HEK293 (cell line): ENCODE data around the gene FLYWCH1.
A peak's percentile ranks its signal among the peaks of the same experiment; 100 is the strongest.

Source experiments
- CTCF ChIA-PET: fragments of 350-600 bp; formaldehyde crosslinking; extraction: SDS; loops from one replicate; lab custom pipeline; 2021; ENCODE audit warnings: antibody characterized with exemption; lab: Yijun Ruan, JAX
- POLR2A ChIA-PET: fragments of 300-600 bp; formaldehyde crosslinking; extraction: SDS; loops from one replicate; lab custom pipeline; 2020; ENCODE audit warnings: antibody characterized with exemption, inconsistent platforms; lab: Yijun Ruan, JAX
- H3K27ac ChIP-seq: fragments of 200-500 bp; sonication (Bioruptor generic); 2 replicates; pipeline ENCODE4 v1.5.1; 2014; ENCODE audit warnings: low read depth, low read length, control low read depth, inconsistent platforms; ENCODE audit errors: extremely low read depth
- H3K36me3 ChIP-seq, 2 experiments: fragments of 200-500 bp in 1 of 2; sonication (Bioruptor generic) in 1 of 2; 1 replicate in 1 of 2; 2 replicates in 1 of 2; pipeline ENCODE4 v1.5.1; 2014 to 2017; ENCODE audit warnings: inconsistent platforms in 2 of 2, low read length in 2 of 2; ENCODE audit not compliant: control insufficient read depth in 2 of 2, insufficient read depth in 1 of 2
- H3K4me1 ChIP-seq: fragments of 200-500 bp; sonication (Bioruptor generic); 2 replicates; pipeline ENCODE4 v1.5.1; 2014; ENCODE audit warnings: mild to moderate bottlenecking, low read length, inconsistent platforms; ENCODE audit not compliant: control insufficient read depth, insufficient read depth
- H3K4me3 ChIP-seq: 2 replicates; pipeline ENCODE4 v1.5.1; 2011; ENCODE audit warnings: low read depth, mild to moderate bottlenecking, control low read depth, low read length, moderate library complexity
- H3K9me3 ChIP-seq: fragments of 200-500 bp; sonication (Bioruptor generic); 2 replicates; pipeline ENCODE4 v1.5.1; 2014; ENCODE audit warnings: low read depth, low read length, inconsistent platforms; ENCODE audit not compliant: control insufficient read depth, insufficient read depth
- BCL6B ChIP-seq: fragments of 450-650 bp; formaldehyde crosslinking; IDR thresholded peaks from 2 replicates; pipeline ENCODE4 v1.5.1; 2017; ENCODE audit warnings: missing biosample characterization, missing genetic modification characterization
- EGR2 ChIP-seq: fragments of 450-650 bp; formaldehyde crosslinking; IDR thresholded peaks from 2 replicates; pipeline ENCODE4 v1.5.1; 2016; ENCODE audit warnings: low read depth, missing biosample characterization, missing genetic modification characterization
- GLIS1 ChIP-seq: fragments of 450-650 bp; formaldehyde crosslinking; IDR thresholded peaks from 2 replicates; pipeline ENCODE4 v1.5.1; 2016; ENCODE audit warnings: missing biosample characterization, missing genetic modification characterization
- KLF9 ChIP-seq: fragments of 450-650 bp; formaldehyde crosslinking; IDR thresholded peaks from 2 replicates; pipeline ENCODE4 v1.5.1; 2016; ENCODE audit warnings: missing biosample characterization, missing genetic modification characterization, low read depth
- PRDM10 ChIP-seq: fragments of 450-650 bp; formaldehyde crosslinking; IDR thresholded peaks from 2 replicates; pipeline ENCODE4 v1.5.1; 2016; ENCODE audit warnings: missing biosample characterization, missing genetic modification characterization
- SCRT2 ChIP-seq: fragments of 450-650 bp; formaldehyde crosslinking; IDR thresholded peaks from 2 replicates; pipeline ENCODE4 v1.5.1; 2016; ENCODE audit warnings: missing biosample characterization, missing genetic modification characterization
- WT1 ChIP-seq: fragments of 450-650 bp; formaldehyde crosslinking; IDR thresholded peaks from 2 replicates; pipeline ENCODE4 v1.5.1; 2016; ENCODE audit warnings: missing biosample characterization, missing genetic modification characterization
- ZFHX2 ChIP-seq: fragments of 450-650 bp; formaldehyde crosslinking; conservative IDR thresholded peaks from 2 replicates; pipeline ENCODE4 v1.5.1; 2016; ENCODE audit warnings: missing biosample characterization, missing genetic modification characterization
- ZNF146 ChIP-seq: fragments of 450-650 bp; formaldehyde crosslinking; IDR thresholded peaks from 2 replicates; pipeline ENCODE4 v1.5.1; 2016; ENCODE audit warnings: missing biosample characterization, missing genetic modification characterization
- ZNF274 ChIP-seq, 2 experiments: fragments of 200-500 bp in 1 of 2; fragments of 450-650 bp in 1 of 2; sonication (Bioruptor generic) in 1 of 2; formaldehyde crosslinking in 1 of 2; IDR thresholded peaks; 2 replicates each; pipeline versions ENCODE4 v1.5.1 to v1.6.1; 2014 to 2016; ENCODE audit warnings: borderline replicate concordance in 1 of 2, inconsistent platforms in 1 of 2, low read length in 1 of 2, missing biosample characterization in 1 of 2, missing genetic modification characterization in 1 of 2
- ZNF335 ChIP-seq: fragments of 450-650 bp; formaldehyde crosslinking; conservative IDR thresholded peaks from 2 replicates; pipeline ENCODE4 v1.5.1; 2016; ENCODE audit warnings: missing biosample characterization, missing genetic modification characterization
- ZNF48 ChIP-seq: fragments of 450-650 bp; formaldehyde crosslinking; IDR thresholded peaks from 2 replicates; pipeline ENCODE4 v1.5.1; 2016; ENCODE audit warnings: missing biosample characterization, missing genetic modification characterization
- ZNF623 ChIP-seq: fragments of 450-650 bp; formaldehyde crosslinking; IDR thresholded peaks from 2 replicates; pipeline ENCODE4 v1.5.1; 2016; ENCODE audit warnings: missing biosample characterization, missing genetic modification characterization
- ZNF660 ChIP-seq: fragments of 450-650 bp; IDR thresholded peaks from 2 replicates; pipeline ENCODE4 v1.5.1; 2018; ENCODE audit warnings: missing biosample characterization, mild to moderate bottlenecking, missing genetic modification characterization
- ZNF76 ChIP-seq: fragments of 450-650 bp; formaldehyde crosslinking; IDR thresholded peaks from 2 replicates; pipeline ENCODE4; 2016; ENCODE audit warnings: low read depth, missing biosample characterization, missing genetic modification characterization, borderline replicate concordance
- TF ChIP-seq, protein P1 (sequence below): fragments of 450-650 bp; formaldehyde crosslinking; IDR thresholded peaks from 2 replicates; pipeline ENCODE4 v1.5.1; 2016; ENCODE audit warnings: missing biosample characterization, missing genetic modification characterization

FLYWCH1 gene

DNA sequence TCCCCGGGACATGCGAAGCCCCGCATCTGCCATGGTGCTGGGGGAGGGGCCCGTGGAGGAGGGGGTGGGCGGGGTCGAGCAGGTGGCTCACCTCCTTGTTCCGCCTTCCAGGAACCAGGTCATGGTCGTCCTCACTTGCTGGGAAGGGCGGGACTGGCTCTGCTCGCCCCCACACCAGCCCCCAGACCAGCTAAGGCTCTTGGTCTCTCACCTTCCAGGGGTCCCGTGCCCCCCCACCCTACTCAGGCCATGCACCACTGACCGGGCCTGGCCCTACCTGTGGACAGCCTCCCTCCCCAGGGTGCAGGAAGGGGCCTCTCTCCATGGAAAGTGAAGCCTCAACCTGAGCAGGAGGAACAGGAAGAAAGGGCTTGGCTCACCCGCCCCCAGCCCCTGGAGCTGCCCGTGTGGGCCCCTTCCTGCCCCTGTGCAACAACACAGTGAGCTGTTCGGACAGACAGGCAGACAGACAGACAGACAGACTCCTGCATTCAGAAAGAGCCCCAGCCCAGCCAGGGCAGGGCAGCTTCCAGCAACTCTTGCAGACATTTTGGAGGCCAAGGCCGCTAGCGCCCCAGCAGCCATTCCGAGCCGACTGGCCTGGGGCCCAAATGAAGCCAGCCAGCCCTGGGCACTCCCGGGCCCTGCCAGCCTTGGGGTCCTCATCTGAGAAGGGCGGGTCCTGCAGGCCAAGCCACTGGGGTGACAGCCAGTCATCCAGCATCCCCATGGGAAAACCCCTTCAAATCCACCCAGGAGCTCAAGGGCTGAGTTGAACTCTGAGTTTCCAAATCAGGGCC lies 44.2 kb downstream of the FLYWCH1 start:
- POLR2A ChIA-PET = no interaction called here

DNA sequence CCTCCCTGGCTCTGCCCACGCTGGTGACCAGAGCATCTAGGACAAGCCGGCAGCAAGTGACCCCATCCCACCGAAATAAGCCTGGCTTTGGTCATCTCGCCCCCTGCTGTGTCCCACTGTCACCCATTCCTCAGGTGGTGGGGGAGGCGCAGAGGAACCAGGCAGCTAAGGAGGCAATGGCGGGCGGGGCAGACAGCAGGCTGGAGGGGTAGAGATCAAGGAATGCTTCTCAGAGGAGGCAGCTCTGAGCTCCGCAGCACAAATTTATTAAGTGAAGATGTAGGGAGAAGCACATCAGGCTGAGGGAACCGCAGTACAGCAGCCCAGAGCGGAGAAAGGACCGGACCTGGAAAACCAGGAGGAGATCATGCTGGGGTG lies 44.8 kb downstream of the FLYWCH1 start:
- no peaks in the 10 kb centered on the region for H3K9me3 ChIP-seq
- H3K4me1 ChIP-seq = no peaks in the 10 kb centered on the region
- POLR2A ChIA-PET = no interaction called here
- H3K27ac ChIP-seq = no peak overlapping the region
- peak; percentile 31; the same call in 1 of the 2 replicates for TF ChIP-seq SCRT2
- TF ChIP-seq ZNF623 (tag by site-specific recombination) = no peak
- no peaks in the 10 kb centered on the region for H3K36me3 ChIP-seq
- no peak overlapping the region for H3K4me3 ChIP-seq
- CTCF ChIA-PET = interaction anchor here (0.5 to 1.0 kb wide), 5 partner anchors 13 to 1027 kb away, joined by 3 to 5 read pairs (median 3); no protein-coding TSS in a partner anchor

More for the DNA sequence above, 44.2 kb downstream of the FLYWCH1 start:
- TF ChIP-seq ZFHX2 (tag by site-specific recombination) (peak; percentile 39; the same call in 1 of the 2 replicates), ZNF335 (tag by site-specific recombination) (peak; percentile 37), EGR2 (peak; percentile 59), KLF9 (tag by site-specific recombination) (no peak)
- TF ChIP-seq, all 188 proteins: peak for 3
- H3K27ac ChIP-seq = no peak overlapping the region
- CTCF ChIA-PET = interaction anchor here (0.5 to 1.0 kb wide), 4 partner anchors 14 to 1027 kb away, joined by 3 to 5 read pairs (median 4); no protein-coding TSS in a partner anchor
- no peaks in the 10 kb centered on the region for H3K4me1 ChIP-seq
- H3K9me3 ChIP-seq = no peaks in the 10 kb centered on the region
- H3K4me3 ChIP-seq = no peak overlapping the region
- H3K36me3 ChIP-seq = no peaks in the 10 kb centered on the region

GRCh38 chr16:2959206-2959605 lies 47.5 kb downstream of the FLYWCH1 start:
- Histone ChIP-seq H3K4me3 (no peak overlapping the region), H3K9me3 (no peaks in the 10 kb centered on the region), H3K4me1 (peaks cover 4% of the 10 kb centered on the region), H3K36me3 (no peaks in the 10 kb centered on the region), H3K27ac (no peak overlapping the region)
- POLR2A ChIA-PET = no interaction called here
- CTCF ChIA-PET = interaction anchor here (0.6 to 1.9 kb wide), 6 partner anchors 11 to 1304 kb away, joined by 3 to 7 read pairs (median 4); no protein-coding TSS in a partner anchor
- peak; percentile 67 for TF ChIP-seq BCL6B (tag by site-specific recombination)
- TF ChIP-seq ZNF146 (tag by site-specific recombination) = no peak

- no peaks in the 10 kb centered on the region for H3K36me3 ChIP-seq
- H3K9me3 ChIP-seq = no peaks in the 10 kb centered on the region
- CTCF ChIA-PET = interaction anchor here (0.6 to 1.9 kb wide), 8 partner anchors 10 to 704 kb away, joined by 3 to 7 read pairs (median 4); no protein-coding TSS in a partner anchor
- POLR2A ChIA-PET = no interaction called here
- H3K27ac ChIP-seq = no peak overlapping the region
- no peak overlapping the region for H3K4me3 ChIP-seq
- peaks cover 6% of the 10 kb centered on the region for H3K4me1 ChIP-seq
- TF ChIP-seq KLF9 (tag by site-specific recombination) = no peak
- TF ChIP-seq WT1 (tag by site-specific recombination) = no peak
- TF ChIP-seq, protein P1, sequence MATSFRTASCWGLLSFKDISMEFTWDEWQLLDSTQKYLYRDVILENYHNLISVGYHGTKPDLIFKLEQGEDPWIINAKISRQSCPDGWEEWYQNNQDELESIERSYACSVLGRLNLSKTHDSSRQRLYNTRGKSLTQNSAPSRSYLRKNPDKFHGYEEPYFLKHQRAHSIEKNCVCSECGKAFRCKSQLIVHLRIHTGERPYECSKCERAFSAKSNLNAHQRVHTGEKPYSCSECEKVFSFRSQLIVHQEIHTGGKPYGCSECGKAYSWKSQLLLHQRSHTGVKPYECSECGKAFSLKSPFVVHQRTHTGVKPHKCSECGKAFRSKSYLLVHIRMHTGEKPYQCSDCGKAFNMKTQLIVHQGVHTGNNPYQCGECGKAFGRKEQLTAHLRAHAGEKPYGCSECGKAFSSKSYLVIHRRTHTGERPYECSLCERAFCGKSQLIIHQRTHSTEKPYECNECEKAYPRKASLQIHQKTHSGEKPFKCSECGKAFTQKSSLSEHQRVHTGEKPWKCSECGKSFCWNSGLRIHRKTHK = no peak
- TF ChIP-seq ZNF76 (tag by site-specific recombination) = no peak
- TF ChIP-seq ZNF274 (IDR thresholded peaks at IDR 0.05; ENCODE audit: low read length) = no peak
- TF ChIP-seq ZNF274 (tag by site-specific recombination; IDR thresholded peaks at IDR 0.05; ENCODE audit: borderline replicate concordance) = no peak
- TF ChIP-seq PRDM10 (tag by site-specific recombination) = no peak
- TF ChIP-seq ZNF660 (tag by site-specific recombination) = no peak
- no peak for TF ChIP-seq ZNF48
- TF ChIP-seq GLIS1 = peak; percentile 53
Observed at GRCh38 chr16:2960183-2961010, 48.7 kb downstream of the FLYWCH1 start.
